GM12801 (cell line): Measurements from ENCODE around the gene FASTKD1.

Source experiments
- CTCF ChIP-seq: IDR thresholded peaks from one replicate; pipeline ENCODE4 v1.5.1; 2011; ENCODE audit warnings: control low read depth; ENCODE audit not compliant: insufficient read length; ENCODE audit errors: extremely low read depth

Gene FASTKD1

GRCh38 chr2:169598982-169599381, 25.3 kb upstream of the FASTKD1 start:
- no peak for TF ChIP-seq CTCF

GRCh38 chr2:169590804-169591203, 17.1 kb upstream of the FASTKD1 start:
- TF ChIP-seq CTCF: no peak

GRCh38 chr2:169585673-169586072, 12.0 kb upstream of the FASTKD1 start:
- TF ChIP-seq CTCF: no peak

GRCh38 chr2:169584005-169584877, 10.6 kb upstream of the FASTKD1 start, which contains the start of gene PPIG:
Gene PPIG, plus strand, starts transcription at chr2:169584351. Its CDS starts 19,691 bp downstream, at chr2:169604042.
- TF ChIP-seq CTCF: no peak

GRCh38 chr2:169583518-169583917, 9.9 kb upstream of the FASTKD1 start:
- TF ChIP-seq CTCF: no peak

- TF ChIP-seq CTCF: no peak
Observed at GRCh38 chr2:169579044-169579443, 5.4 kb upstream of the FASTKD1 start.

- TF ChIP-seq CTCF: no peak
Observed at GRCh38 chr2:169573974-169574299, 272 bp upstream of the FASTKD1 start.
